ENCODE results near the gene KRT8. TPM values are rescaled to one million over a fixed set of nuclear protein-coding genes. Genes with fewer than 3 reads are reported as not detected.

KRT8 gene
- total and polyA plus RNA-seq, 8 donors: 317 to 789 (median 586) TPM

DNA sequence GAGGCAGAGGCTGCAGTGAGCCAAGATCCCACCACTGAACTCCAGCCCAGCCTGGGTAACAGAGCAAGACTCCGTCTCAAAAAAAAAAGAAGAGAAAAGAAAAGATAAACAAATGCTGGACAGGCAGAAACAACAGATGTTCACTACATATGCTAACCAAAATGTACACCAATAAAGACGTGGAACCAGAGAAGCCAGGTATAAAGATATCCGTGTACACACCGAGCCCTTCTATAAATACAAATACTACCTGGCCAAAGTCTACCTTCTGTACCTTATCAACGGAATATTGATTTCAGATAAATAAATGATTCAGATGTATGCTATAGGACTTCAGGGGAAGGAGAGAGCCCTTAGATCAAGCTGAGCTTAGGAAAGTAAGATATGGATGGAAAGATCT lies 10.8 kb upstream of the KRT8 start:
- Histone ChIP-seq H3K27me3 (no peaks in the 10 kb centered on the region), H3K27ac (no peak overlapping the region), H3K4me3 (no peak overlapping the region), H3K9me3 (no peaks in the 10 kb centered on the region), H3K4me1 (peaks cover 21 to 25% (median 23%) of the 10 kb centered on the region in 3 donors), H3K36me3 (no peaks in the 10 kb centered on the region)
- no peak for ATAC-seq
- TF ChIP-seq, protein P1, sequence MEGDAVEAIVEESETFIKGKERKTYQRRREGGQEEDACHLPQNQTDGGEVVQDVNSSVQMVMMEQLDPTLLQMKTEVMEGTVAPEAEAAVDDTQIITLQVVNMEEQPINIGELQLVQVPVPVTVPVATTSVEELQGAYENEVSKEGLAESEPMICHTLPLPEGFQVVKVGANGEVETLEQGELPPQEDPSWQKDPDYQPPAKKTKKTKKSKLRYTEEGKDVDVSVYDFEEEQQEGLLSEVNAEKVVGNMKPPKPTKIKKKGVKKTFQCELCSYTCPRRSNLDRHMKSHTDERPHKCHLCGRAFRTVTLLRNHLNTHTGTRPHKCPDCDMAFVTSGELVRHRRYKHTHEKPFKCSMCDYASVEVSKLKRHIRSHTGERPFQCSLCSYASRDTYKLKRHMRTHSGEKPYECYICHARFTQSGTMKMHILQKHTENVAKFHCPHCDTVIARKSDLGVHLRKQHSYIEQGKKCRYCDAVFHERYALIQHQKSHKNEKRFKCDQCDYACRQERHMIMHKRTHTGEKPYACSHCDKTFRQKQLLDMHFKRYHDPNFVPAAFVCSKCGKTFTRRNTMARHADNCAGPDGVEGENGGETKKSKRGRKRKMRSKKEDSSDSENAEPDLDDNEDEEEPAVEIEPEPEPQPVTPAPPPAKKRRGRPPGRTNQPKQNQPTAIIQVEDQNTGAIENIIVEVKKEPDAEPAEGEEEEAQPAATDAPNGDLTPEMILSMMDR (IDR thresholded peaks at IDR 0.05): no peak
- no peak for DNase-seq
- no peak for FAIRE-seq
- intact Hi-C loops (cut with DNase I): no loop called here
- WGBS, 2 donors: 43 to 49% methylated on average over 5 of the region's 5 CpGs

DNA sequence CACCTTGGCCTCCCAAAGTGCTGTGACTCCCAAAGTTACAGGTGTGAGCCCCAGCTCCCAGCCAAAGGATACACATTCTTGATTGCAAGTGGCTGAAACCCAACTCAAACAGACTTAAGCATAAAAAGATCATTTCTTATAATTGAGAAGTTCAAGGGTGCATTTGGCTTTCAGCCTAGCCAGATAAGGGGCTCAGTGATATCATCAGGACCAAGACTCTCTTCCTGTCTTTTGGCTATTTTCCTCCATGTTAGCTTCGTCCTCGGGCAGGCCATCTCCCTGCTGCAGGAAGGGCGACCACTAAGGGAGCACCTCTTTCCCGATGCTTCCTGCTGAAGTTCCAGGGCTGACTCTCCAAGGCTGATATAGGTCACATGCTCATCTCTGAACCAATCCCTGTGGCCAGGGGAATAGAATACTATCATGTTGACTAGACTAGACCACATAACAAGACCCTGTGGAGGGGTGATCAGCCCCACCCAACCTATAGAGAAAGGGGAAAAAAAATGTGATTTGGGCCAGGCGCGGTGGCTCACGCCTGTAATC lies 9.8 kb upstream of the KRT8 start:
- no peaks in the 10 kb centered on the region for H3K27me3 ChIP-seq
- H3K9me3 ChIP-seq: no peaks in the 10 kb centered on the region
- TF ChIP-seq, protein P1 (IDR thresholded peaks at IDR 0.05): no peak
- FAIRE-seq (no peak), ATAC-seq (peak in 1 of 4 donors; percentile 6), DNase-seq (peak in 1 of 6 donors; percentile 12)
- peaks cover 21 to 25% (median 23%) of the 10 kb centered on the region in 3 donors for H3K4me1 ChIP-seq
- no peaks in the 10 kb centered on the region for H3K36me3 ChIP-seq
- intact Hi-C loops (cut with DNase I): no loop called here
- WGBS, 2 donors: 68 to 71% methylated on average over 7 of the region's 7 CpGs
- H3K4me3 ChIP-seq: no peak overlapping the region
- peak overlapping the region in 3 of 4 donors; percentile 52 to 79 (median 73) for H3K27ac ChIP-seq

DNA sequence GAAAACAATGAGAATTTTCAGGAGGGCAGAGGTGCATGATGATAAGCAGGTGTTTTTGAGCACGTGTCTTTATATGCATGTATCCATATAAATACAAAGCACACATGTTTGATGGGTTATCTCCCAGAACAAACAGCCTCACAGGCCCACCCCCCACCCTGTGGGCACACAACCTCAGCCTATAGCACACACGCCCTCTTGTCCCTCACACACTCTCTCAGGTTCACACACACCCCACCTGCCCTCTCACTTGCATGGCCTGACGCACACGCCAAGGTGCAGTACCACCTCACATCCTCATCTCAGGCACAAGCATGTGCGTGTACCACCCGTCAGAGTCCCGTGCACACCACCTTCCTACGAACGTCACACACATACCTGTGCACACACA lies 8.6 kb upstream of the KRT8 start:
- FAIRE-seq (no peak), ATAC-seq (peak; percentile 41 to 61 (median 54)), DNase-seq (no peak)
- intact Hi-C loops (cut with DNase I): no loop called here
- Histone ChIP-seq H3K4me1 (peaks cover 28 to 31% (median 29%) of the 10 kb centered on the region in 3 donors), H3K27me3 (no peaks in the 10 kb centered on the region), H3K36me3 (no peaks in the 10 kb centered on the region), H3K27ac (peak overlapping the region; percentile 51 to 79 (median 62)), H3K9me3 (no peaks in the 10 kb centered on the region), H3K4me3 (no peak overlapping the region)
- WGBS, 2 donors: 34 to 40% methylated on average over 9 of the region's 9 CpGs
- TF ChIP-seq, protein P1 (IDR thresholded peaks at IDR 0.05): no peak

DNA sequence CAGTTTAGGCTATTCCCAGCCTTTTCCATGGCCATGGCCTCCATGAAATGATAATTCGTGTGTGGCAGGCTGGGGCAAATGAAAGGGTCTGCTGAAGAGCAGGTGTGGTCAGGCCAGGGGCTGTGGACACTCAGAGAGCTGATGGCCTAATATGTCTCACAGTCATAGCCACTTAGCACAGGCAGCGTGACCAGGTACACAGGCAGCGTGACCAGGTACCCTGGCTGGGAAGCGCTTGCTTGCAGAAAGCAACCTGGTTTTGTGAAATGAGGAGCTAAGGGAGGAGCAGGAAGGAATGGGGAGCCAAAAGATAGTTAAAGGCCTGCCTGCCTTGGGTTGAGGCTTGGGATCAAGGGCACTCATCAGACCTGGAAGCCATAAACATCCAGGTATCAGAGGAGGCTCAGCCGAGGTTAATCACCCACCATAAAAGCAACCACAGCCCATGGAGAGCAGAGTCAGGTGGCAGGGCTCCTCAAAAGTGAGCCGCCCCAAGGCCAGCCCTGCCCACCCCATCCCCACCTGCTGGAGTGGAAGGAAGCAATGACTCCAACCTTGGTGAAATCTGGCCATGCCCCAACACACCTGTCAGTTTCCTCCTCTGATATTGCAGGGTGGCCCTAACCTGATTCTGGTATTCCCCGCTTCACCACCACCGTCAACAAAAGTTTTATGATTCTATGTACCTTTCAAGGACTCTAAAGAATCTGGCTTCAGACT lies 8.0 kb upstream of the KRT8 start:
- Histone ChIP-seq H3K4me3 (no peak overlapping the region), H3K9me3 (no peaks in the 10 kb centered on the region), H3K27ac (peak overlapping the region; percentile 51 to 79 (median 62)), H3K4me1 (peaks cover 32 to 34% (median 34%) of the 10 kb centered on the region in 3 donors), H3K27me3 (no peaks in the 10 kb centered on the region), H3K36me3 (no peaks in the 10 kb centered on the region)
- DNase-seq (peak; percentile 76 to 86 (median 81)), FAIRE-seq (no peak), ATAC-seq (peak; percentile 68 to 87 (median 84))
- TF ChIP-seq, protein P1 (IDR thresholded peaks at IDR 0.05): no peak
- intact Hi-C loops (cut with DNase I): no loop called here
- 42 to 45% methylated on average over 8 of the region's 8 CpGs for WGBS, 2 donors

All from pancreas (tissue), 10 donors.